HUES64 (cell line): ENCODE data around the gene TDRD6.

Source experiments
- H3K27ac ChIP-seq: 2 replicates; pipeline ENCODE4 v1.7.0; 2013; ENCODE audit warnings: low read depth, low read length, inconsistent platforms
- H3K27me3 ChIP-seq: 2 replicates; pipeline ENCODE4 v1.6.1; 2013; ENCODE audit warnings: mild to moderate bottlenecking, low read length; ENCODE audit not compliant: insufficient read depth
- H3K36me3 ChIP-seq: 2 replicates; pipeline ENCODE4 v1.6.1; 2013; ENCODE audit warnings: mild to moderate bottlenecking, low read length; ENCODE audit not compliant: insufficient read depth
- H3K4me1 ChIP-seq: 2 replicates; pipeline ENCODE4 v1.6.1; 2013; ENCODE audit warnings: mild to moderate bottlenecking, low read length, moderate library complexity; ENCODE audit not compliant: insufficient read depth
- H3K4me3 ChIP-seq: 2 replicates; pipeline ENCODE4 v1.5.1; 2013; ENCODE audit warnings: mild to moderate bottlenecking, low read length, moderate library complexity
- H3K9ac ChIP-seq: 2 replicates; pipeline ENCODE4 v1.6.1; 2013; ENCODE audit warnings: mild to moderate bottlenecking, low read depth, low read length
- H3K9me3 ChIP-seq: 2 replicates; pipeline ENCODE4 v1.6.1; 2013; ENCODE audit warnings: low read depth, low read length; ENCODE audit not compliant: insufficient read depth
- WGBS: fragments of 150-250, 120-280 bp; methylation state at CpG from one replicate; pipeline ENCODE4 v1.1.7; 2013; ENCODE audit warnings: missing lambda C conversion rate; 5-methylcytosine and 5-hydroxymethylcytosine counted together

Gene TDRD6

GRCh38 chr6:46688117-46688965 lies 656 bp downstream of the TDRD6 start:
- H3K36me3 ChIP-seq: no peaks in the 10 kb centered on the region
- no peaks in the 10 kb centered on the region for H3K27me3 ChIP-seq
- H3K27ac ChIP-seq: no peak overlapping the region
- no peak overlapping the region for H3K9ac ChIP-seq
- H3K4me1 ChIP-seq: no peaks in the 10 kb centered on the region
- H3K4me3 ChIP-seq: no peak overlapping the region
- H3K9me3 ChIP-seq: no peaks in the 10 kb centered on the region
- 97% methylated on average over 85 of the region's 85 CpGs for WGBS

GRCh38 chr6:46688966-46689335 lies 1.3 kb downstream of the TDRD6 start:
- no peak overlapping the region for H3K4me3 ChIP-seq
- no peaks in the 10 kb centered on the region for H3K4me1 ChIP-seq
- 95% methylated on average over 13 of the region's 13 CpGs for whole genome bisulfite sequencing
- no peak overlapping the region for H3K9ac ChIP-seq
- no peaks in the 10 kb centered on the region for H3K9me3 ChIP-seq
- H3K27ac ChIP-seq: no peak overlapping the region
- H3K36me3 ChIP-seq: no peaks in the 10 kb centered on the region
- no peaks in the 10 kb centered on the region for H3K27me3 ChIP-seq

GRCh38 chr6:46689657-46690056 lies 2.0 kb downstream of the TDRD6 start:
- H3K27me3 ChIP-seq: no peaks in the 10 kb centered on the region
- no peak overlapping the region for H3K4me3 ChIP-seq
- 97% methylated on average over 3 of the region's 3 CpGs for WGBS

DNA sequence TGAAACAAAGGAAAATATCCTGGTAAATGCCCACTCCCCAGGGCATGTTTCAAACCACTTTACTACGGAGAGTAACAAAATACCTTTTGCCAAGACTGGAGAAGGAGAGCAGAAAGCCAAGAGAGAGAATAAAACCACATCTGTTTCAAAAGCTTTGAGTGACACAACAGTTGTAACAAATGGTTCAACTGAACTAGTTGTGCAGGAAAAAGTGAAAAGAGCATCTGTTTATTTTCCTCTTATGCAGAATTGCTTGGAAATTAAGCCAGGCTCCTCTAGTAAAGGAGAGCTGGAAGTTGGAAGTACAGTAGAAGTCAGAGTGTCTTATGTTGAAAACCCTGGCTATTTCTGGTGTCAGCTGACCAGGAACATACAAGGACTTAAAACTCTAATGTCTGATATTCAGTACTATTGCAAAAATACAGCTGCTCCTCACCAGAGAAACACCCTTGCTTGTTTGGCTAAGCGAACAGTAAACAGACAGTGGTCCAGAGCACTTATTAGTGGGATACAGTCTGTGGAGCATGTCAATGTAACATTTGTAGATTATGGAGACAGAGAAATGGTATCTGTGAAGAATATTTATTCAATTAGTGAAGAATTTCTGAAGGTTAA lies 2.6 kb downstream of the TDRD6 start:
- Histone ChIP-seq H3K4me1 (no peaks in the 10 kb centered on the region), H3K27ac (no peak overlapping the region), H3K9me3 (no peaks in the 10 kb centered on the region), H3K9ac (no peak overlapping the region), H3K36me3 (no peaks in the 10 kb centered on the region), H3K27me3 (no peaks in the 10 kb centered on the region), H3K4me3 (no peak overlapping the region)
- 97% methylated on average over 2 of the region's 2 CpGs for WGBS

More at GRCh38 chr6:46689657-46690056, 2.0 kb downstream of the TDRD6 start:
- Histone ChIP-seq H3K9ac (no peak overlapping the region), H3K9me3 (no peaks in the 10 kb centered on the region), H3K36me3 (no peaks in the 10 kb centered on the region), H3K4me1 (no peaks in the 10 kb centered on the region), H3K27ac (no peak overlapping the region)

GRCh38 chr6:46690911-46691451 lies 3.3 kb downstream of the TDRD6 start:
- no peak overlapping the region for H3K4me3 ChIP-seq
- no peaks in the 10 kb centered on the region for H3K36me3 ChIP-seq
- 100% methylated on average over 1 of the region's 1 CpG for WGBS
- no peak overlapping the region for H3K9ac ChIP-seq
- no peaks in the 10 kb centered on the region for H3K4me1 ChIP-seq
- H3K27ac ChIP-seq: no peak overlapping the region
- no peaks in the 10 kb centered on the region for H3K9me3 ChIP-seq
- no peaks in the 10 kb centered on the region for H3K27me3 ChIP-seq

DNA sequence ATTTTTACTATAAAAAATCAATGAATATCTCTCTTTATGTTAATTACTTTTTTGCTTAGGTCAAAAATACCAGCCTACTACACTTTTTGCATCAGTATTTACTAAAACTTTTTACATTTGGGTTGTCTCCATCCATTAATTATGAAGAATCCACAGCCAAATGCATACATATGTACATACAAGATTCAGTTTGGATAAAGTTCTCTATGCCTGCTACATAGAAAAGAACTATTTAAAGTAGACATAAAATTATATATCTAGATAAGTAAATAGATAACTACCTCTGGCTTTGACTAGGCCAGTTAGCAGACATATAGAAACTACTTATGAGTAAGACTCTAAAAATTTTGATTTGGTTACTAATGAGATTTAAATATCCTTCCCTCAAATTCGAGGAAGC lies 12.3 kb downstream of the TDRD6 start:
- no peaks in the 10 kb centered on the region for H3K4me1 ChIP-seq
- H3K36me3 ChIP-seq: no peaks in the 10 kb centered on the region
- H3K27ac ChIP-seq: no peak overlapping the region
- no peaks in the 10 kb centered on the region for H3K9me3 ChIP-seq
- no peaks in the 10 kb centered on the region for H3K27me3 ChIP-seq
- H3K4me3 ChIP-seq: no peak overlapping the region
- no CpG with 5 or more reads among the region's 1 CpG for WGBS
- H3K9ac ChIP-seq: no peak overlapping the region

DNA sequence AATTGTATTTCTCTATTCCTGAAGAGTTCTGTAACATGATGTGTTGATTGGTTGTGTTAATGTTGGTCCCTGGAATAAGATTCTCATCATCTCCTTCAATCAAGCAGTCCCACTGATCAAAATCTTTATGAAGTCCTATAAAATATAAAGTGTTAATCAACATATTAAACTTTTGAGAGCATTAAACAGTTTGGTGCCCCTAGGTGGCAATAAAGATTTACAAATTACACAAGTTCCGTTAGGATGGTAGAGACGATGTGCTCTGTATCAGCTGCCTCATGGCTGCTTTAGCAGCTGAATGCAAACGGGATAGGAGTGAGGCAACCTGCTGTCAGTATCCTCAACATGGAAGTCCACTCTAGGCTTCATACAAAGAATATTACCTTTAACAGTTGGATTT lies 16.9 kb downstream of the TDRD6 start:
- no peak overlapping the region for H3K4me3 ChIP-seq
- no peaks in the 10 kb centered on the region; the same call in 1 of the 2 replicates for H3K4me1 ChIP-seq
- H3K27ac ChIP-seq: no peak overlapping the region
- no peak overlapping the region for H3K9ac ChIP-seq
- no peaks in the 10 kb centered on the region for H3K36me3 ChIP-seq
- 31% methylated on average over 3 of the region's 3 CpGs for WGBS
- no peaks in the 10 kb centered on the region for H3K9me3 ChIP-seq
- no peaks in the 10 kb centered on the region for H3K27me3 ChIP-seq

DNA sequence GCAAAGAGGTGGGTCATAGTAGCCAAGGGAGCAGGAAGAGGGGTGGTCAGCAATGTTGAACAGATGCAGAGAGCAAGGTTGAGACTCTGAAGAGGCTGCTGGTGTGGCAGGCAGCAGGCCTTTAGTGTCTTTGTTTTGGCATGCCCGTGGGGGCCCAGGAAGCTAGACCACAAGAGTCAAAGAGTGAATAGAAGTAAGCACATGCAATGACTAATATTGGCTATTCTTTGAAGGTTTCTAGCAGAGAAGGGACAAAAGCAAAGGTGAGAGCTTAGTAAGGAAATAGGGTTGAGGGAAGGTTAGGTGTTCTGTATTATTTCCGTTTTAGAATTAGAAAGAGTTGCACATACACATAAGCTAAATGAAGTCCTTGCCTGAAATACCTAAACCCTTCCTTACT lies 18.8 kb downstream of the TDRD6 start:
- Histone ChIP-seq H3K27me3 (no peaks in the 10 kb centered on the region), H3K4me3 (no peak overlapping the region)

GRCh38 chr6:46711491-46711890 lies 23.8 kb downstream of the TDRD6 start:
- Histone ChIP-seq H3K4me3 (no peak overlapping the region), H3K36me3 (no peaks in the 10 kb centered on the region), H3K9me3 (no peaks in the 10 kb centered on the region), H3K9ac (no peak overlapping the region), H3K27ac (no peak overlapping the region), H3K4me1 (no peaks in the 10 kb centered on the region), H3K27me3 (no peaks in the 10 kb centered on the region)
- 100% methylated on average over 1 of the region's 1 CpG for WGBS

More for the DNA sequence above, 18.8 kb downstream of the TDRD6 start:
- WGBS: 91% methylated on average over 2 of the region's 2 CpGs
- H3K4me1 ChIP-seq: no peaks in the 10 kb centered on the region; the same call in 1 of the 2 replicates
- no peaks in the 10 kb centered on the region for H3K9me3 ChIP-seq
- H3K9ac ChIP-seq: no peak overlapping the region
- H3K27ac ChIP-seq: no peak overlapping the region
- H3K36me3 ChIP-seq: no peaks in the 10 kb centered on the region

DNA sequence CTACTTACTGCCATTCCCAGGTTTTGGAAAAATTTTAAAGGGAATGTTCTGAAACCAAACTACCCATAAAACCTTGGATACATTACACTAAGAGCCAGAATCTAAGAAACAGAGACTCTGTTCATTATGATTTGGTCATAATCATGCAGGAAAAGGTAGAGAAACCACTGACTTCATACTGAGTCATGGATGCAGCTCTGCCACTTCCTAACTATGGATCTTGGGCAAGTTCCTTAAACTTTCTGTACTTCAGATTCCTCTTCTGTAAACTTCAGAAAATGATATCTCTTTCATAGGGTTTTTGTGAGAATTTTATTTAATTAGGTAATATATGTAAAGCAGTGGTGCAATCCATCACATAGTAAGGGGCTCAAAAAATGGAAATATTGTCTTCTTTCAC lies 27.5 kb downstream of the TDRD6 start:
- H3K4me3 ChIP-seq: no peak overlapping the region
- H3K9me3 ChIP-seq: no peaks in the 10 kb centered on the region
- no peak overlapping the region for H3K9ac ChIP-seq
- no peaks in the 10 kb centered on the region for H3K27me3 ChIP-seq
- no peak overlapping the region for H3K27ac ChIP-seq
- H3K36me3 ChIP-seq: no peaks in the 10 kb centered on the region
- H3K4me1 ChIP-seq: no peaks in the 10 kb centered on the region

DNA sequence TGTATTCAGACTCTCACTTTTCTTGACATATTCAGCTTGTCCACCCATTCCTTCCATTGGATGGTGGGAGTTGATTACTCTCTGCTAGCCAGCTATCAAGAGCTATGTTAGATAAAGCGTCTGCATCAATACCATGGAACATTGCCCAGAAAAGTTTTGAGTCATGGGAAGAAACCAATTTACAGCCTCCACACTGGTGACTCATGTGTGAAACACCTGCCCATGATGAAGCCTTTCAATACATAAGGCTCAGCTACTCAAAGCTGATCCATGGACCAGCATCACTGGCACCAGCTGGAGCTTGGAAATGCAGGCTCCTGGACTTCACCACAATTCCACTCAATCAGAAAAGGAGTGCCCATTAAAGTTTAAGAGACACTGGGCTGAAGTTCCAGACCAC lies 31.4 kb downstream of the TDRD6 start:
- 85% methylated on average over 1 of the region's 1 CpG for WGBS
- H3K4me3 ChIP-seq: no peak overlapping the region
- no peaks in the 10 kb centered on the region for H3K4me1 ChIP-seq
- no peak overlapping the region for H3K9ac ChIP-seq
- no peak overlapping the region for H3K27ac ChIP-seq
- H3K9me3 ChIP-seq: no peaks in the 10 kb centered on the region
- no peaks in the 10 kb centered on the region for H3K36me3 ChIP-seq
- H3K27me3 ChIP-seq: no peaks in the 10 kb centered on the region
